Osteoblast (primary cell): ENCODE data around the gene PTPRE. TPM values are rescaled to one million over a fixed set of nuclear protein-coding genes. Genes with fewer than 3 reads are reported as not detected.

Experiments
- DNase-seq: peaks from one replicate; pipeline ENCODE4 v3.0.0; 2011; ENCODE audit warnings: low spot score, mixed read lengths; ENCODE audit not compliant: insufficient read length; ENCODE audit errors: missing footprints
- H2AFZ ChIP-seq: 2 replicates; pipeline ENCODE4 v1.6.0; 2011; ENCODE audit warnings: mild to moderate bottlenecking, low read length
- H3K27ac ChIP-seq: 2 replicates; pipeline ENCODE4 v1.5.1; 2011; ENCODE audit warnings: mild to moderate bottlenecking, low read depth, low read length, moderate library complexity
- H3K27me3 ChIP-seq: 2 replicates; pipeline ENCODE4 v1.6.0; 2012; ENCODE audit warnings: mild to moderate bottlenecking, control low read depth, inconsistent platforms, low read length, moderate library complexity; ENCODE audit not compliant: insufficient read depth
- H3K36me3 ChIP-seq: 2 replicates; pipeline ENCODE4 v1.5.1; 2011; ENCODE audit warnings: mild to moderate bottlenecking, low read length, control low read depth, moderate library complexity; ENCODE audit not compliant: insufficient read depth
- H3K4me1 ChIP-seq: 2 replicates; pipeline ENCODE4 v1.5.1; 2011; ENCODE audit warnings: mild to moderate bottlenecking, low read length, control low read depth, moderate library complexity; ENCODE audit not compliant: insufficient read depth
- H3K4me2 ChIP-seq: 2 replicates; pipeline ENCODE4 v1.6.0; 2011; ENCODE audit warnings: mild to moderate bottlenecking, low read length; ENCODE audit not compliant: insufficient read depth
- H3K4me3 ChIP-seq: fragments of 200-600 bp; sonication (generic); 3 replicates; pipeline ENCODE4 v1.5.1; 2012; ENCODE audit warnings: mild to moderate bottlenecking, low read length, inconsistent platforms; ENCODE audit not compliant: insufficient read depth
- H3K79me2 ChIP-seq: 2 replicates; pipeline ENCODE4 v1.6.0; 2012; ENCODE audit warnings: mild to moderate bottlenecking, low read length, control low read depth, inconsistent platforms; ENCODE audit not compliant: insufficient read depth
- H3K9me3 ChIP-seq: 2 replicates; pipeline ENCODE4 v1.5.1; 2011; ENCODE audit warnings: low read depth, low read length, control low read depth
- H4K20me1 ChIP-seq: 2 replicates; pipeline ENCODE4 v1.6.0; 2012; ENCODE audit warnings: mild to moderate bottlenecking, low read length, control low read depth; ENCODE audit not compliant: insufficient read depth
- CTCF ChIP-seq: IDR thresholded peaks from 2 replicates; pipeline ENCODE4 v1.5.1; 2011; ENCODE audit warnings: mild to moderate bottlenecking, low read depth, low read length, moderate library complexity; ENCODE audit errors: extremely low read depth
- total RNA-seq: library from RNA; depleted of rRNA; stranded (reverse); fragments of >200 nt; gene quantifications from 2 replicates; pipeline ENCODE4 v1.2.3, GENCODE V29; 2012

PTPRE gene
- total RNA-seq, 1 donor = 9.0 TPM

GRCh38 chr10:127921075-127921752 is 14.3 kb downstream of the PTPRE start:
- H3K79me2 ChIP-seq = peaks cover 9% of the 10 kb centered on the region
- no peak for TF ChIP-seq CTCF
- no peak for DNase-seq
- H3K9me3 ChIP-seq = no peaks in the 10 kb centered on the region
- H3K27ac ChIP-seq = peak overlapping the region; percentile 96
- no peak overlapping the region for H3K4me3 ChIP-seq
- H2AFZ ChIP-seq = no peak overlapping the region
- no peaks in the 10 kb centered on the region for H3K36me3 ChIP-seq
- H3K27me3 ChIP-seq = no peaks in the 10 kb centered on the region
- H4K20me1 ChIP-seq = no peaks in the 10 kb centered on the region
- H3K4me2 ChIP-seq = no peak overlapping the region
- peaks cover 40% of the 10 kb centered on the region for H3K4me1 ChIP-seq

GRCh38 chr10:127921753-127922145 is 14.8 kb downstream of the PTPRE start:
- Histone ChIP-seq H4K20me1 (no peaks in the 10 kb centered on the region), H3K4me3 (no peak overlapping the region), H3K9me3 (no peaks in the 10 kb centered on the region), H2AFZ (no peak overlapping the region), H3K4me1 (peaks cover 40% of the 10 kb centered on the region), H3K36me3 (no peaks in the 10 kb centered on the region), H3K4me2 (no peak overlapping the region), H3K79me2 (peaks cover 9% of the 10 kb centered on the region), H3K27me3 (no peaks in the 10 kb centered on the region), H3K27ac (peak overlapping the region; percentile 81)
- TF ChIP-seq CTCF = no peak
- no peak for DNase-seq

GRCh38 chr10:127922206-127922605 is 15.3 kb downstream of the PTPRE start:
- Histone ChIP-seq H3K79me2 (peaks cover 9% of the 10 kb centered on the region), H3K4me2 (no peak overlapping the region), H2AFZ (no peak overlapping the region), H3K4me3 (no peak overlapping the region), H3K36me3 (no peaks in the 10 kb centered on the region), H3K4me1 (peaks cover 40% of the 10 kb centered on the region), H3K27me3 (no peaks in the 10 kb centered on the region), H4K20me1 (no peaks in the 10 kb centered on the region), H3K9me3 (no peaks in the 10 kb centered on the region), H3K27ac (peak overlapping the region; percentile 81)
- no peak for TF ChIP-seq CTCF
- no peak for DNase-seq

- Histone ChIP-seq H4K20me1 (peaks cover 3% of the 10 kb centered on the region), H3K9me3 (no peaks in the 10 kb centered on the region), H3K79me2 (peaks cover 10% of the 10 kb centered on the region), H3K4me1 (peaks cover 41% of the 10 kb centered on the region), H3K4me3 (no peak overlapping the region), H3K36me3 (no peaks in the 10 kb centered on the region), H3K27ac (peak overlapping the region; percentile 81), H2AFZ (no peak overlapping the region), H3K27me3 (no peaks in the 10 kb centered on the region), H3K4me2 (peak overlapping the region; percentile 64)
- TF ChIP-seq CTCF = no peak
- peak; percentile 94 for DNase-seq
Observed at GRCh38 chr10:127922675-127923366, 15.9 kb downstream of the PTPRE start.
